Duodenal mucosa (tissue), 2 donors: ENCODE results near the gene TYMP.
"Not testable (repeated sequence)": the region's sequence is repeated elsewhere in the genome, so short reads cannot be mapped to it uniquely, and the experiment has no call there.

ENCODE experiments used
- H3K27ac ChIP-seq: one replicate; pipeline ENCODE4 v1.7.0; 2013; ENCODE audit warnings: low read depth, low read length
- H3K27me3 ChIP-seq, 2 donors: one replicate each; pipeline ENCODE4 v1.7.0; 2013; ENCODE audit warnings: low read length in 2 of 2, control low read depth in 1 of 2; ENCODE audit not compliant: insufficient read depth in 2 of 2, control insufficient read depth in 1 of 2
- H3K36me3 ChIP-seq, 2 donors: one replicate each; pipeline ENCODE4 v1.7.0; 2013; ENCODE audit warnings: low read length in 2 of 2, control low read depth in 1 of 2; ENCODE audit not compliant: insufficient read depth in 2 of 2, control insufficient read depth in 1 of 2
- H3K4me1 ChIP-seq, 2 donors: one replicate each; pipeline ENCODE4 v1.7.0; 2013; ENCODE audit warnings: low read length in 2 of 2, control low read depth in 1 of 2; ENCODE audit not compliant: insufficient read depth in 2 of 2, control insufficient read depth in 1 of 2
- H3K4me3 ChIP-seq, 2 donors: one replicate each; pipeline ENCODE4 v1.7.0; 2013; ENCODE audit warnings: low read length in 2 of 2, low read depth in 1 of 2
- H3K9ac ChIP-seq, 2 donors: one replicate each; pipeline ENCODE4 v1.7.0; 2013; ENCODE audit warnings: low read length in 2 of 2, low read depth in 1 of 2
- H3K9me3 ChIP-seq, 2 donors: one replicate each; pipeline ENCODE4 v1.7.0; 2013; ENCODE audit warnings: low read length in 2 of 2, control low read depth in 1 of 2; ENCODE audit not compliant: control insufficient read depth in 1 of 2

The TYMP gene

GRCh38 chr22:50523806-50524675, 5.8 kb downstream of the TYMP start:
- Histone ChIP-seq H3K4me3 (peak overlapping the region; percentile 62 to 77), H3K9me3 (no peaks in the 10 kb centered on the region), H3K27me3 (no peaks in the 10 kb centered on the region), H3K9ac (peak overlapping the region; percentile 72), H3K36me3 (peaks cover 17 to 37% of the 10 kb centered on the region in 2 donors), H3K4me1 (peaks cover 40 to 53% of the 10 kb centered on the region in 2 donors), H3K27ac (no peak overlapping the region)

DNA sequence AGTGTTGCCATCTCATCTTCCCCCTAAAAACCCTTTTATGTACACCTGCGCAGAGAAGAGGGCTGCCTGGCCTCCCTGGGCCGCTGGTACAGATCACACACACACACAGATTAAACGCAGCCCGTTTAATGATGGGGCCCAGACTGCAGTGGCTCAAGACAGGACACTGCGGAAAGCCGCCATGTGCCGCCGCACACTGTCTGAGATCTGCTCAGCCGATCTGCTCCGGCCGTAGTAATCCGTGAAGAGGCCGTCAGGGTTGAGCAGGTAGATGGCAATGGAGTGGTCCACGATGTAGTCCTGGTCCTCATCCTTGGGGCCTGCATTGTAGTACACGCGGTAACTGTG, 6.4 kb downstream of the TYMP start:
- Histone ChIP-seq H3K4me3 (peak overlapping the region in 1 of 2 donors; percentile 62), H3K9ac (peak overlapping the region in 1 of 2 donors; percentile 72), H3K27ac (no peak overlapping the region), H3K9me3 (no peaks in the 10 kb centered on the region), H3K36me3 (peaks cover 17 to 43% of the 10 kb centered on the region in 2 donors), H3K27me3 (no peaks in the 10 kb centered on the region), H3K4me1 (peaks cover 34 to 48% of the 10 kb centered on the region in 2 donors)

DNA sequence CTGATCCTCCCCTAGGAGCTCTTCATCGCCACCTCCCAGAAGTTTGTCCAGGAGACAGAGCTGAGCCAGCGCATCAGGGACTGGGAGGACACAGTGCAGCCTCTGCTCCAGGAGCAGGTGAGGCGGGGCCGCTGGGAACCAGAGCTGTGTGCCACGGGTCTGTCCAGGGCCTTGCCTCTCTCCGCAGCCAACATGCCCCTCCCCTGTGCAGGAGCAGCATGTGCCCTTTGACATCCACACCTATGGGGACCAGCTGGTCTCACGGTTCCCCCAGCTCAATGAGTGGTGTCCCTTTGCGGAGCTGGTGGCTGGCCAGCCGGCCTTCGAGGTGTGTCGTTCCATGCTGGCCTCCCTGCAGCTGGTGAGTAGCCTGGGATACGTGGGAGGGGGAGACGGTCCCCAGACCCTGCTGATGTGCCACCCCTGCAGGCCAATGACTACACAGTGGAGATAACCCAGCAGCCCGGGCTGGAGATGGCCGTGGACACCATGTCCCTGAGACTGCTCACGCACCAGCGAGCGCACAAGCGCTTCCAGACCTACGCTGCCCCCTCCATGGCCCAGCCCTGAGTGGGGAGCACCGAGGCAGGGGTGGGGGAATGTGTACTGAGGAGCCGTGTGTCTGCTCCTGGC, 6.9 kb downstream of the TYMP start:
- Histone ChIP-seq H3K4me3 (peak overlapping the region in 1 of 2 donors; percentile 62), H3K9ac (no peak overlapping the region), H3K36me3 (peaks cover 18 to 48% of the 10 kb centered on the region in 2 donors), H3K27me3 (no peaks in the 10 kb centered on the region), H3K4me1 (peaks cover 29 to 42% of the 10 kb centered on the region in 2 donors), H3K27ac (no peak overlapping the region), H3K9me3 (no peaks in the 10 kb centered on the region)

GRCh38 chr22:50522208-50522805, 7.5 kb downstream of the TYMP start:
- peaks cover 24 to 36% of the 10 kb centered on the region in 2 donors for H3K4me1 ChIP-seq
- H3K27ac ChIP-seq: no peak overlapping the region
- no peaks in the 10 kb centered on the region for H3K27me3 ChIP-seq
- no peak overlapping the region for H3K4me3 ChIP-seq
- H3K9me3 ChIP-seq: no peaks in the 10 kb centered on the region
- H3K36me3 ChIP-seq: peaks cover 24 to 54% of the 10 kb centered on the region in 2 donors
- H3K9ac ChIP-seq: no peak overlapping the region

DNA sequence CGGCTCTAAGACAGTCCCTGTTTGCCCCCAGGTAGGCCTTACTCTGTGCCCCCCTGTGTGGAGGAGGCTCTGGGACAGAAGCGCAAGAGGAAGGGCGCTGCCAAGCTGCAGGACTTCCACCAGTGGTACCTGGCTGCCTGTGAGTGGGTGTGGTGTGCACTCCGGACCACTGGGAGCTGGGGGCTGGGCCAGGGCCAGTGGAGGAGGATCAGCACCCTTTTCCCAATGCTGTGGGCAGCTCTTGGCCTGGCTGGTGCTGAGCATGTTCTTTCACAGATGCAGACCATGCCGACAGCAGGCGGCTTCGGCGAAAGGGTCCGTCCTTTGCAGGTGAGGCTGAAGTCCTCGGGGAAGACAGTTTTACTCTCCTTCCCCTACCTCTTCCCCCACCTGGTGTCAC, 8.1 kb downstream of the TYMP start:
- Histone ChIP-seq H3K4me1 (peaks cover 18 to 30% of the 10 kb centered on the region in 2 donors), H3K9ac (no peak overlapping the region), H3K9me3 (no peaks in the 10 kb centered on the region), H3K27ac (no peak overlapping the region), H3K27me3 (no peaks in the 10 kb centered on the region), H3K4me3 (no peak overlapping the region), H3K36me3 (peaks cover 28 to 58% of the 10 kb centered on the region in 2 donors)

DNA sequence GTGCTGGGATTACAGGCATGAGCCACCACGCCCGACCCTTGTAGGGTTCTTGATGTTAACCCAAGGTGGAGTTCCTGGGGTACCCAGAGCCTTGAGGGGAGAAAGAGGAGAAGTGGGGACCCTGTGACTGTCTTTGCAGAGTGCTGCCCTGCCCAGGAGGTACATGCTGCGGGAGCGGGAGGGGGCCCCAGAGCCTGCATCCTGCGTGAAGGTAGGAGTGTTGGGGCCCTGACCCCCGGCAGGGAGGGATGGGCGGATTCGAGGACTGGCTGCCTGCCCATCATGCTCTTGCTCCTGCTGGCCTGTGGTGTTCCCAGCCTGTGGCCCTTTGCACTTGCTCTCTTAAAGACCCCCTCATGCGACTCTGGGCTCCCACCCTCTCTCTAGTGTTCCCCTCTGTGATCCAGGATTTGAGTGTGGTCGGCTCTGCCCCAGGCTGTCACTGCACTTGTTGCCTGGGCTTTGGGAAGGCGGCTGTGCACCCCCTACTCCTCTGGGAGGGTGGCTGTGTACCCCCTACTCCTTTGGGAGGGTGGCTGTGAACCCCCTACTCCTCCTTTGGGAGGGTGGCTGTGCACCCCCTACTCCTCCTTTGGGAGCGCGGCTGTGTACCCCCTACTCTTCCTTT, 8.9 kb downstream of the TYMP start:
- H3K36me3 ChIP-seq: peaks cover 28 to 64% of the 10 kb centered on the region in 2 donors
- H3K27ac ChIP-seq: no peak overlapping the region
- H3K27me3 ChIP-seq: no peaks in the 10 kb centered on the region
- H3K4me1 ChIP-seq: peaks cover 15 to 27% of the 10 kb centered on the region in 2 donors
- H3K9ac ChIP-seq: no peak overlapping the region
- no peaks in the 10 kb centered on the region for H3K9me3 ChIP-seq
- no peak overlapping the region for H3K4me3 ChIP-seq

- Histone ChIP-seq H3K36me3 (peaks cover 28 to 64% of the 10 kb centered on the region in 2 donors), H3K4me1 (peaks cover 15 to 27% of the 10 kb centered on the region in 2 donors)
- not testable (repeated sequence) for H3K27ac ChIP-seq, H3K9ac ChIP-seq, H3K9me3 ChIP-seq, H3K27me3 ChIP-seq, H3K4me3 ChIP-seq
Measured at GRCh38 chr22:50520184-50520583, 9.6 kb downstream of the TYMP start.

- Histone ChIP-seq H3K9ac (no peak overlapping the region), H3K27me3 (no peaks in the 10 kb centered on the region), H3K36me3 (peaks cover 28 to 69% of the 10 kb centered on the region in 2 donors), H3K4me3 (no peak overlapping the region), H3K4me1 (peaks cover 10 to 18% of the 10 kb centered on the region in 2 donors), H3K9me3 (no peaks in the 10 kb centered on the region), H3K27ac (no peak overlapping the region)
Measured at GRCh38 chr22:50519151-50519550, 10.7 kb downstream of the TYMP start.

DNA sequence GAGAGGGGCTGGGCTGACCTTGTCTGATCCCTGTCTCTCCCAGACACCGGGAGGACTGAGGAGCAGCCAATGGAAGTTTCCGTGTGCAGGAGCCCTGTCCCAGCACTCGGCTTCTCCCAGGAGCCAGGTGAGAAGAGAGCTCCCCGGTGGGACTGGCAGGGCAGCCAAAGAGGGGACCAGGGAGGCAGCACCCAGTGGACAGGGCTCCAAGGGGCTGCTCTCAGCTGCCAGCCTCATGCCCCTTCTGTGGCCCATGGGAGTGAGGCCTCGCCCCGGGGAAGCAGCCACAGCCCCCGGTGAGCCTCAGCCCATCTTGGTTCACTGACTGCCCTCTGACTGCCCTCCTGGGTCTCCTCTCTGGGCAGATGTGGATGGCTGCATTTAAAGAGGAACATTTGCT, 11.2 kb downstream of the TYMP start:
- Histone ChIP-seq H3K36me3 (peaks cover 27 to 67% of the 10 kb centered on the region in 2 donors), H3K9ac (no peak overlapping the region), H3K27me3 (no peaks in the 10 kb centered on the region), H3K27ac (no peak overlapping the region), H3K4me1 (peaks cover 7 to 13% of the 10 kb centered on the region in 2 donors), H3K9me3 (no peaks in the 10 kb centered on the region), H3K4me3 (no peak overlapping the region)
